Dedifferentiated amniotic fluid mesenchymal stem cell (primary cell): ENCODE data around the gene ME3.

ENCODE experiments used
- DNase-seq: peaks from one replicate; pipeline ENCODE4 v3.0.0-alpha.2; 2016; ENCODE audit errors: extremely low spot score

ME3 gene

DNA sequence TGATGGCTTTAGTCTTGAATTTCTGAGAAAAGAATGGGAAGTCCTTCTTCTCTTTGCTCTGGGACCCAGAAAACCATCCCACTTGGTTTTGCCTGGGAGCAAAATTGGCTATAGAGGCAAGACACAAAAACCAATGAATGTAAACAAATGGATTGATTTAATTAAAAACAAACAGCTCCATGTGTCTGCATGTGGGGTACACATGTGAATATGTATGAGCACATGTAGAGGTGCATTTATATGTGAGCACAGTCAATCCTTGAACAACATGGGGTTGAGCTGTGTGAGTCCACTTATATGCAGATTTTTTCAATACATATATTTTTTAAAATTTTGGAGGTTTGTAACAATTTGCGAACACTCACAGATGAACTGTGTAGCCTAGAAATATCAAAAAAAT lies 210.5 kb downstream of the ME3 start:
- no peak for DNase-seq

DNA sequence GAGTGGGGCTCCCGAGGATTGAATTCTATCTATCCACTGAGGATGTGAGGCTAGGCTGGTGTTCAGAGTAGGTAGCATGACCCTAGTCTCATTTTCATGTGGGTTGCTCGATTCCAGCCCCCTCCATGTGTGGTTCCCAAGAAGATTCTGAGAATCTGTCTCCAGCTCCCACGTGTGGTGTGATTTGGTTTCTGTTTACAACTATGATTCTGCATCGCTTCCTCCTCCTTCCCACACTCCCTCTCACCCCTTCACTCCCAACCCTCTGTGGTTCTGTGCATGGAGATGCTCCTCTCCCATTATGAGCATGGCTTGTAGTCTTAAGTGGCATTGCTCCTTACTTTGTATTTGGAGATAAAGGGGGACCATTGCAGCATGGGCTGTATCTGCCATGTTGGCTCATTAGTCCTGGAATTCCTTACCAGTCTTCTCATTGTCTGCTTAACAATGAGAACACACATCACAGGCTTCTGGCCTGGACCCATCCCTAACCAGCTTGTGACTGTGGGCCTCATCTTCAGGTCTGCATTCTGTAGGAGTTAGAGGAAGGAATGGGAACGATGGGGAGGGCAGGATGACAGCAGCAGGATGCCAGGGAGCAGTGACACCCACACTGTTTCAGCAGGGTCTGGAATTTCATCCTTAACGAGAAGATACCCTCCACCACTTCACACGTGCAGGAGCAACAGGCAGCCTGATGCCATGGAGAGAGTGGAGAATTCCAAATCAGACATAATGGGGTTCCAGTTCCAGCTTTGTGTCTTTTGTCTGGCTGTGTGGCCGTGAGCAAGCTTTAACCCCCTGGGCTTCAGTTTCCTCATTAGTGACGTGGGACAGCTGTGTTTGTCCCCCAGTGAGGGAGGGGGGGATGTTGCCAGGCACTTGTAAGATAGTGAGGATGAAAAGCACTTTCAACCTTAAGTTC lies 211.7 kb downstream of the ME3 start:
- DNase-seq, result no peak

DNA sequence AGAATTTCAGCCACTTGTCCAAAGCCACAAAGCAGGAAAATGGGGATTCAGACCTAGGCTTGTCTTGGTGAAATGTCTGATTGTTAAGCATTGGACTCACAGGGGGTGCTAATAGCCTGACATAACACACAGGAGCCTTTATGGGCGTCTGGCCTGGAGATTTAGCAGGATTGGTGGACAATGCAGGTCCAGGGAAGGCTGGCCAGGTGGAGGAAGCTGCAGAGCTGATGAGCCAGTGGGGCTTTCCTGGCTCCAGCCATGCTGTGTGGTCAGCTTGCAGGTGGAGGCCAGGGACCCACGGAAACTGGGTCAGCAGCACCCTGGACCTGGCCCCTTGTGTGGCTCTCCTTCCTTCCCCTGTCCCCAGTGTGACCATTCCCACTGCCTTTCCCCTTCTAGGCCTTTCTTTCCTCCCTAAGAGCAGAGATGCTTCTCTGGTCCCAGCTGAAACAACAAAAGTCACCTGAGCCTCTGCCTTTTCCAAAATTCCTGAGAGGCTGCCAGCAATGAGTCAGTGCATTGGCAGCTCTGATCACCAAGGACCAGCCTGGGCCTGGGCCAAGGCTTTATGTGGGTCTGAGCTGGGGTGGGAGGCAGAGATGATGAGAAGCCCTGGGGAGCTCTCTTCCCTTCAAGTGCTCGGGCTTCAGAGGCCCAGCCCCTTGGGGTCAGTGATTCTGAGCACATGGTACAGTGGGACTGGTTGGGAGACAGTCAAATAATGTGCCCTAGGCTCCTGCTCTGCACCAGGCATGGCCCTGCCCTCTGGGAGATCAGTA lies 212.5 kb downstream of the ME3 start:
- DNase-seq, result peak; percentile 53

DNA sequence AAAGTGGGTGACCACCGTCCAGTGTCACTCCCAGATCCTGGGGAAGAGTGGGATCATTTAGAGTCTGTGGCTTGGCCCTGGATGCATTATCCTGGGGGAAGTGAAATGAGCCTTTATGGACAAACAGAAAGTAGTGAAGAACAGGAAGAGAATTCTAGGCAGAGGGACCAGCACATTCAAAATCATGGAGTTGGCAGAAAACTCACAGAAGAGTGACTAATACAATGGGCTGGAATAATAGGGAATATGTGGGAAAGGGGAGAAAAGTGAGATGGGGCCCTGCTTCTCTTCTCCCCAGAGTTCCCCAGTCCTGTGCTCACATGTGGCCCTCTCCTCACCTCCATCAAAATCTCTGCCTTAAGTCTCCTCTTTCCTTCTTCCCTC lies 213.4 kb downstream of the ME3 start:
- DNase-seq, result no peak

DNA sequence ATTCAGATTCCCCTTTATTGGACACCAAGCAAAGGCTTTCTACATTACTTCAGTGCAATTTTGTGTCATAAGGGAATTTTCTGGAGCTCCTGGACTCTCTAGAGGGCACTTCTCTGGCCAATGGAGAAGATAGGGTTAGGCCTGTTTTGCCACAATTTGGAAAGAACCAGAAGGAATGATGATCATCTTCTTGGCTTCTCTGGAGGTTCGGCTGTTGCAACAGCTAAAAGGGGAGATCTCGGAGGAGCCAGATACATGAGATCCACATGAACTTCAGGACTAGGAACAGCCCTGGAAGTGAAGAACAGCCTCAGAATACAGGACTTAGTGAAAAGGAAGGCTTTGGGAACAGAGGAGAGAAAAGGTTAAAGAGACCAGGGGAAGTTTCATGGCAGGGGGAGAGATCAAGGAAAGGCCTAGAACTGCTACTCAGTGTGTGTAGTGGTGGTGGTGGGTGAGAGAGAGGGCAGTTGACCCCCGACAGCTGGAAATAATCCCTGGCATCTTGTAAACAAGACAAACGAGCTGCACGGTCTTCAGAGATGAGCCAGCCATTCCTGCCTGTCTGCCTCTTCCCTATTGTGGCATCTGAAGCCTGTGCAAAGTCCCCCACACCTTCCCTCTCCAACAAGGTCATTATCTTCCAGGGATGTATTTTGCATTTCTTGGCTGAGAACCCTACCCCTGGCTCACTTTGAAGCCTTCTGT lies 214.0 kb downstream of the ME3 start:
- no peak for DNase-seq

DNA sequence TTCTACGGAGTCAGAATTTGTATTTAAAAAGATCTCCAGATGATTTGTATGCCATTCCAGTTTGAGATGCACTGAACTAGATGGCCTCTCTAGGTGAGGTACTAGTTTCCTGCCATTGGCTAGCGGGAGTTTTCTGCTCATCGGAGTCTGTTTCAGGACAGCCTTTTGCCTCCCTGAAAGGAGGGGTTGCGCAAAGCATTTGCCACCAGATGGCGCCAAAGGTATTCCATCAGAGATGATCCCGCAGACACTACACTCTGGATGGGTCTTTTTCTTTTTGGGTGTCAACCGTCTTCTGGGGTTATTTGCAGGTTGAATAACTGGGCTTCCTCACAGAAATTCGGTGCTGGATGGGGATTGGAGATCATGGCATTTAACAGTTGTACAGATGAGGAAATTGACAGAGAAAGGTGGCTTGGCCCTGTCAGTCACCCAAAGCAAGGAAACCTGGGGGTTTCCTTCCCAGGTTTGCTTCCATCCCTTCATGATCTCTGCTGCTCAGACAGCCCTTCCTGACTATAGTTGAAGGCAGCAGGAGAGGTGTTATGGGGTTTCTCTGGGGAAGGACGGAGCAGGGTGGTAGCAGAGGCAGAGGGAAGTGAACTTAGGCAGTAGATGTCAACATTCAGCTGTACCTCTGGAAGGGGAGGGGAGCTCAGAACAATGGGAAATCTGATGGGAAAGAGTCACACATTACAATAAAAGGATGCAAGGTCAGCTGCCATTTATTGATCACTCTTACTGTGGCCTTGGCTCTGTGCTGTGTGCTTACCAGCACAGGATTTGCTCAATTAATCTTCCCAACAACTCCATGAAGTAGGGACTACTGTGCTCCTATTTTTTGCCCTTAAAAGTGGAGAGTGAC lies 216.1 kb downstream of the ME3 start:
- DNase-seq, result peak; percentile 81

DNA sequence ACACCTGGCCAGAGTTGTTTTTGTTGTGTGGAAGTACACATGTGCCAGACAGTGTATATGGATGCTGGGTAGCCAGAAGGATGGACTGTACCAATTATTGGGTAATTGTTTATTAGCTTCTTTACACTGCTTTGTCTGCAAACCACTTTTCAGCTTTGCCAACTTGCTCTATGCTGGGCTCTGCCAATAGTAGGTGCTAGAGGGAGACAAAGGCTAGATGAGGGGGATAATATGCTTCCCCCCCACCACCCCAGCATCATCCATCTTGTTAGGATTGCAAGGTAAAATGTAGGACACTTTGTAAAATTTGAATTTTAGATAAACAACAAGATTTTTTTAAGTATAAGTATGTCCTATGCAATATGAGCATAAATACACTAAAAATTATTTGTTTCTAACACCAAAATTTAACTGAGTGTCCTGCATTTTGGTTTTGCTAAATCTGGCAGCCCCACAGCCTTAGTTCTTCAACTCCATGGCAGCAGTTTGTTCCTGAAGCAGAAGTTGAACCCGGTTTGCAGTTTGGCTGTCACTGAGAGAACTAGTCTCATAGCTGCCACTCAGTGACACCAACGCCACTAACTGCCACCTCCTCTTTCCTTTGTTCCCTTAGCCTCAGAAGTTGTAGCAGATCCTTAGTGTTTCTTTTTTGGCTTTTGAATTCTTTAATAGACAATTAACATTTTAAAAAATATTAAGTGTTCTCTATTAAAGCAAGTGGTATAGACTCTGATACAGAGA lies 219.0 kb downstream of the ME3 start:
- no peak for DNase-seq

DNA sequence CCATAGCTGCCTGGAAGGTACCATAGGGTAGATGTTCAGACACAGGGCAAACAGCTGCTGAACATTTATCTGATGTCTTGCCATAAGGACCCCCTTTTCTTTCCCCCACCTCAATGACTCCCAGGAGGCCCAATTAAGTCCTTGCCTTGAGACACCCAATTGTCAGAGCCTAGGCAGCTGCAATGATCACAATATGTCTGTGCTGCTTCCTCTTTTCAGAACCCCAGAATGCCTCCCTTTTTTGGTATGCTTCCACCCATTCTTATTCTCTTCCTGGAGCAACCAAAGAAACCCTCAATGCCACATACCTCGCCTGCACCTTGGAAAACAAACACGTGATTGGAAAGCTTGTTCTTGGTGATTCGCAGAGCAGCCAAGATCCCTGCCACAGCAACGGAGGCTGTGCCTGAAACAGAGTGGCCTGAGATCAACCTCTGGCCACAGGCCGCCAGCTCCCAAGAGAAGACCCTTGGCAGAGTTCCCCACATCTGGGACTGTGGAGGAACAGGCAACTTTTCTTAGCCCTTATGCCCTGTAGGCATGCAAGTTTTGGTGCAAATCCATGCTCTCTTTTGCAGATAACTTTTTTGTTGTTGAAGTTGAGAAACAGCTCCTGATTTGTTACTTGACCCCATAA lies 222.3 kb downstream of the ME3 start:
- DNase-seq, result no peak

DNA sequence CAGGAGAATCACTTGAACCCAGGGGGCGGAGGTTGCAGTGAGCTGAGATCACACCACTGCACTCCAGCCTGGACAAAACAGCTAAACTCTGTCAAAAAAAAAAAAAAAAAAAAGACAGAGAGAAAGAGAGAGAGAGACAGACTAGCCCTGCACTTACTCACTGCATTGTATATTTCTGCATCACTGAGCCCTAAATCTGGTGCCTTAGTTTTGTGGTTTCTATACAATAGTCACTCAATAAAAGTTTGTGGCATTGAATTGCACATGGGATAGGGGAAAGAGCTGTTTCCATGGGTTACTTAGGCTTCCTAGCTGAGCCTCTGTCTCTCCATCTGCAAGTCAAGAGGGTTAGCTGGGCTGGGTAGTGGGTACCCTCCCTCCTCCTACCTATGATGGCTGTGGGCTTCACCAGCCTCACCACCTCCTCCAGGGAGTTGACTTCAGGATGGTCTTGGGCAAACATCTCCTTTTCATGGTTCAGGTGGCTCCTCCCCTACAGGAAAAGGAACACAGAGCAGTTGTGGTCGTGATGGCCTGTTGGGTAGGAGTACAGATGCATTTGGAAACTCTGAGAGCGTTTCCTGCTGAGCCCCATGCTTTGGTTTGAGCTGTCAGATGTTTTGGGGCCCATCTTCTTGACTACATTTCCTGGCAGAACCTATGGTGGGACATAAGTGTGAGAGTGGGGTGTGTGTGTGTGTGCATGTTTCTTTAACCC lies 224.5 kb downstream of the ME3 start:
- no peak for DNase-seq

DNA sequence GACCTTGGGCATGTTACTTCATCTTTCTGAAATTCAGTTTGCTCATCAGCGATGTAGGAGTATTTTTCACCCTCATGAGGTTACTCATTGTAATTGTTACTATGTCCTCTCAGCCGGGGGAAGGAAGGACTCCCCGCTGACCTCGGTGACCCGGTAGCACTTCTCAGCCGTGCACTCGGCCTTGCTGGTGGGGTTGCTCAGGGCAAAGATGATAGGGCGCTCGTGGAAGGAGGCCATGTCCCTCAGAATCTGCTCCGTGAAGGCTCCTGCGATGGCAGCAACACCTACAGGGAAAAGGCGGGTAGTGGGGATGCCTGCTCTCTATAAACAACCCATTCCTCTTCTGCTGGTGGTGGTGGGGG lies 225.5 kb downstream of the ME3 start:
- no peak for DNase-seq

DNA sequence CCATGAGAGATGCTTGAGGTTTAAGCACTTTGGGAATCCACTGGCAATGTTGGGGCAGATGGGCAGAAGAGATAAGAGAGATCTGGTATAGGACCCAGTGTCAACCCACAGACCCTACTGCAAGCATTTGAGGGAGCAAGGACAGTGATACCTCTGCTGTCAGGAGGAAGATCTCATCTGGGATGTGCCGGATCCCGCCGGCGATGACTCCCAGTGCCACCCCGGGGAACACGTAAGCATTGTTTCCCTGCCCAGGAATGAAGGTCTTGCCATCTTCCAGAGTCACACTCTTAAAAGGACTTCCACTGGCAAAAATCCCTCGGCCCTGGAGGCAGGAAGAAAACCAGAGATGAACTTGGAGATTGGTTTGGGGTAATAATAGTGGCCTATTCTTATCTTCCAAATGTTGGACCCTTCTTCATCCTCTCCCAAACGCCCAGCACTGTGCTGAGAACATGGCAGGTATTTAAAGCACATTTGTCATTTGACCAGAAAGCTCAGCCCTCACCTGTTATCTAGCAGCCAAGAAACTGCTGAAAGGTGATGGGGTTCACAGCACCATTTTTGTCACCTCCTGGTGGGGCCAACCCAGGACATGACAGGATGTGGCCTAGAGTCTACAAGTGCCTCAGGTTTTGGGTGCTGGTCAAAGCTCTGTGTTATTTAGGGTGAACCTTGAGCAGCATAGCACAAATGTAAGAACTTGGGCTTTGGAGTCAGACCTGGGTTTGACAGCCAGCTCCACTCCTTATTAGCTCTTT lies 226.1 kb downstream of the ME3 start:
- DNase-seq, result no peak

DNA sequence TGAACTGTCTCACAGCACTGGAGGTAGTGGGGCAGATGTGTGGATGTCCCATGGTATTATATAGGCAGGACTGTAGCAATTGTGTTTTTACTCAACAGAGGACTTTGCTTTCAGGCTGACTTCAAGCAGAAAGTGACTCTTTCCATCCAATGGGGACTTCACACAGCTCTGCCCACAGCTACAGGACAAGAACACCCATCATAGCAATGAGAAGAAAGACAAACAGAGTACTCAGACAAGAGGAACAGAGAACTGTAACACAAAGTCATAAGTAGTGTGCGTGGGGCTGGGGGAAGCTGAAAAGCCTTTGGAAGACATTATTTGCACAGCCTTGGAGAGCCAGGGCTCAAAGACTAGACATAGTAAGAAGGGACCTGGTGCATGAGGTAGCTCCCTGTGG lies 227.4 kb downstream of the ME3 start:
- DNase-seq, result no peak

DNA sequence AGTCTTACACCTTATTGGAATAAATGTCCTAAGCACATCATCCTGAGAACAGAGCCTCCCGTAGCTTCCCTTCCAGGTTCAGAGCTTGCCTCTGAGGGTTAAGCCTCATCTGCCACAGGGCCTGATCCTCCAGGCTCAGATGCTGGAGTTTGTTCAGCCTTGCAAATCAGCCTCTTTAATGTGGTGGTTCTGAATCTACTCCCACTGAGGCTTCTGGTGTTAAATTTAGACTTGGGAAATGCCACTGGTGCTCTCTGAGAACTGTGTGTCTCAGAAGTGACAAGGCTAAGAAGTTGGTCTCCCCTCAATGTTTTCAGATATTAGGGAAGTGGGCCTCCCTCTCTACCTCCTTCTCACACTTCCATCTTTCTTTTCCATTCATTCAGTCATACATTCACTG lies 229.0 kb downstream of the ME3 start:
- DNase-seq, result no peak

DNA sequence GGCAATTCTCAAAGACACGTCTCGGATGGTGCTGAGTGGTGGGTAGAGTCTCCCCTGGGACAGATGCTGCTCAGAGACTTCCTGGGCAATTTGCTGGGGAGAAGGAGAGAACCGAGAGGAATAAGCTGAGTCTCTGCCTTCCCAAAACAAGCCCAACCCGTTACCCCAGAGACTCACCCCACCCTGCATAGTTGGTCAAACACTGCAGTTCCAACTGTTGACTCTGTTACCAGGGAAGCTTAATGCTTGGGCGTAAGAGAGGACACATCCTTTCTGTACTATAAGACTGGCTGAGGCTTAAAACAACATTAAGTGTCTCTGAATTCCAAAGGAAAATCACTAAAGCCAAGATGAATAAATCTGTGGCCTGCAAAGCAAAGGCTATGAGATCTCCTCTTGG lies 229.6 kb downstream of the ME3 start:
- DNase-seq, result no peak

DNA sequence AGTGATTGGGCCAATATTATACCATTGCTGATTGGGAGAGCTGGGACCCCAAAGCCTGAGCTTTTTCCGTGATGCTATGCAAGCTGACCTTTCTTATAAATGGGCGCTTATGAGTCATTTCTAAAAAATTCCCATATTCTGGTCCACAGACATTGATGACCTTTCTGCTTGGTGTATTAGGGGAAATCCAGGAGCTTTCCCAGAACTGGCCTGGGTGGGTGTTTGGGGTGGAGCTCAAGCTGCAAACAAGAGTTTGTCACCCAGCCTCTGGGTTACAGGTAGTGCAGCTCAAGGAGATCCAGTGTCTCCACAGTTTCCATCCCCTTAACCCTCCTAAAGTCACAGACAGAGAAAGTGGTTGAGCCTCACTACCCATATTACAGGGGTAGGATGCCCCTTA lies 230.0 kb downstream of the ME3 start:
- DNase-seq, result no peak

DNA sequence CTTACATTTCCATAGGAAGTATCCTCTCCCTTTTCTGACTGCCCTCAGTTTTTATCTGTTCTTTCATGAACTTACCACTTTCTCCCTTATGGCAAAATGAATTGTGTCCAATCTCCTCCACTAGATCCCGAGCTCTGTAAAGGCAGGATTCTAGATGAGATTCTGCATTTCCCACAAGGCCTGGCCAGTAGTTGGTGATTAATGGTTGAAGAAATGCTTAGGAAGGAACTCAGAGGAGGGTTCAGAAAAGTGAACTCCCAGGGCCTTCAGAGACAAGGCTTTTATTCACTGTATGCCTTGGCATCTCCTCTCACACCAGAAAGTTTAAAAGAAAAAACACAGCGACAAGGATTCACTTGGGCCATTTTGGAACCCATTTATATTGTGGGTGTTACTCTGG lies 231.6 kb downstream of the ME3 start:
- no peak for DNase-seq

DNA sequence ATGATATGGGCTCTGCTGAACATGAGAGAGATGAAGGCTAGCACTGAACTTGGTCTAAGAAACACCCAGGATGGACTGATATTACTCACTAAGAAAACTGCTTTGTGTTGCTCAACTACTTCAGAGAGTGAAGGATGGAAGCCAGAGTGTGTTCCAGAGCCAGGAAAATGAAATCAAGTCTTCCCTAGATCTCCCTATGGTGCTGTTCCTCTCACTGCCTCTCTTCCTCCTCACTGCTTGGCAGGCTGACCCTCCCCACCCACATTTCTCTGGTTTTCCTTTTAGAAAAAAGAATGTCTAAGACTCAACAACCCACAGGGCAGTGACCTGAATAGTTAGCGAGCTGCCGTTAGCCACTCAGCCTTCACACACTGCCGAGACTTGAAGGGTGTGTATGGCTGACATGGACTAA lies 232.1 kb downstream of the ME3 start:
- DNase-seq, result no peak

DNA sequence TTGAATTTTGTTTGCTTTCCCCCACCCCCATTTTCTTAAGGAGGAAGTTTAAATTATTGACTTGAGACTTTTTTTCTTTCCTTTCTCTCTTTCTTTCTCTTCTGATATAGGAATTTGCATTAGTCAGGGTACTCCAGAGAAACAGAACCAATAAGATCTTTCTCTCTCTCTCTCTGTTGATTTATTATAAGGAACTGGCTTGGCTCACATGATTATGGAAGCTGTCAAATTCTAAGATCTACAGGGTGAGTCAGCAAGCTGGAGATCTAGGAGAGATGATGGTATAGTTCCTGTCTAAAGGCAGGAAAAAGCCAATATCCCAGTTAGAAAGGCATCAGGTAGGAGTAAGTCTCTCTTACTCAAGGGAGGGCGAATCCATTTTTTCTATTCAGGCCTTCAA lies 233.7 kb downstream of the ME3 start:
- no peak for DNase-seq

DNA sequence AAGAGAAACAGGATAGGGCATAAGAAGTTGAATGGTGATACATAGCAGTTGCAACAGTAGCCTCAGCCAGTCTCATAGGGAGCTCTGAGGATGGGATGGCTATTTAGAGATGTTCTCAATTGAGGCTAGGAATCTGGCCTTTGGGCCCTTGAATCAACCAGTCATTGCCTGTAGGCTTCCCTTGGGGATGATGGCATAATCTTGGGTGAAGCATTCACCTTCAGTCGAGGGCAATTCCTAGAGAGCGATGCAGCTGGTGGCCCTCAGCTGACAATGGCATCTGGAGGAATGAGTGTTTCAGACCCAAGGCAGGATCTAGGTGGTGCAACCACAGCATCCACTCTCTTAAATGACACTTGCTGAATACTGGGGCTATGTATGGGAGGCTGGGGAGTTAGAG lies 236.7 kb downstream of the ME3 start:
- no peak for DNase-seq
